ENCODE data around the gene HNMT.

DNA sequence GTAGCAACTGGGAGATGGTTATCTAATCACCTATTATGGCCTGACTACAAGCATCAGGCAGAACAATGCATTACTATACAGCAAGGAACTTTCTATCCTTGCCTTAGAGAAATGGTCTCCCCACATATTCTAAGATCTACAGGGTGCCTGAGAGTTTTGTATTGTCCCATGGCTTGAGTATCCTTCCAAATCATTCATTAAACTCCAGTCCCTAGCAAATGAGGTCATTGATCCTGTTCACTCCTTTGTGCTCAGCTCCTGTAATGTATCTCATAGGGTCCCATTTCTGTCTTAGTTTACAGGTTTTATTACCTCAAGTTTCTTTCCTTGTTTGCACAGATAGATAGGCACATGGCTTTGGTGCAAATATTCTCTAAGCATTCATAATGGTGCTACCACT, 9.0 kb downstream of the HNMT start:
- TF ChIP-seq TCF4 (CRISPR knock-in tag; IDR thresholded peaks at IDR 0.05; ENCODE audit: borderline replicate concordance), result no peak
- TF ChIP-seq ZNF70 (CRISPR knock-in tag; IDR thresholded peaks at IDR 0.05), result no peak
- no peak for TF ChIP-seq RARB (CRISPR knock-in tag; IDR thresholded peaks at IDR 0.05)
- no peak for TF ChIP-seq ISL1 (CRISPR knock-in tag; IDR thresholded peaks at IDR 0.05)
- no peak for TF ChIP-seq ZNF8 (CRISPR knock-in tag; IDR thresholded peaks at IDR 0.05)

All from SK-N-SH treated with all-trans-retinoic acid at 6 μM for 48 hours (cell line).